IMR-90 (cell line): ENCODE measurements around the gene CTIF. TPM values are rescaled to one million over a fixed set of nuclear protein-coding genes. Genes with fewer than 3 reads are reported as not detected.
A peak's percentile ranks its signal among the peaks of the same experiment; 100 is the strongest.

Experiments used
- ATAC-seq: fragments of 200-7000 bp; cut with Tn5 transposase; 2 replicates; pipeline ENCODE4 v1.9.1; 2020; ENCODE audit warnings: low read depth, mild to moderate bottlenecking, moderate library complexity
- BruUV-seq: library from RNA; stranded (reverse); fragments of 400-500 nt; replicated peaks from 2 replicates; lab custom pipeline; 2021; lab: Mats Ljungman, UMichigan
- CTCF ChIA-PET: fragments of 300-600 bp; formaldehyde crosslinking; extraction: SDS; loops from one replicate; lab custom pipeline; 2021; ENCODE audit warnings: antibody characterized with exemption; lab: Yijun Ruan, JAX
- POLR2A ChIA-PET: fragments of 300-600 bp; sonication (Branson Sonifier 250); formaldehyde crosslinking; loops from one replicate; lab custom pipeline; 2022; ENCODE audit warnings: antibody characterized with exemption; ENCODE audit not compliant: unreplicated experiment; lab: Charles Lee
- DNase-seq: peaks from one replicate; pipeline ENCODE4 v3.0.0; 2013
- H2AFZ ChIP-seq: replicated peaks from 2 replicates; pipeline ENCODE3; 2013; ENCODE audit warnings: low read length, mild to moderate bottlenecking; ENCODE audit not compliant: poor library complexity
- H2AK5ac ChIP-seq: 2 replicates; pipeline ENCODE4 v1.6.1; 2013; ENCODE audit warnings: low read depth, low read length, inconsistent platforms
- H2AK9ac ChIP-seq: replicated peaks from 2 replicates; pipeline ENCODE3; 2013; ENCODE audit warnings: mild to moderate bottlenecking, low read depth, low read length, moderate library complexity; ENCODE audit not compliant: poor library complexity
- H2BK120ac ChIP-seq: 2 replicates; pipeline ENCODE4 v1.6.1; 2013; ENCODE audit warnings: low read depth, low read length, inconsistent platforms
- H2BK15ac ChIP-seq: 3 replicates; pipeline ENCODE4 v1.6.1; 2013; ENCODE audit warnings: low read depth, low read length, inconsistent platforms
- H2BK20ac ChIP-seq: 2 replicates; pipeline ENCODE4 v1.6.1; 2013; ENCODE audit warnings: low read depth, mild to moderate bottlenecking, inconsistent platforms, low read length, moderate library complexity
- H2BK5ac ChIP-seq: 2 replicates; pipeline ENCODE4 v1.6.1; 2013; ENCODE audit warnings: mild to moderate bottlenecking, low read depth, low read length, inconsistent platforms; ENCODE audit not compliant: poor library complexity, severe bottlenecking
- H3K14ac ChIP-seq: replicated peaks from 2 replicates; pipeline ENCODE4 v1.6.1; 2013; ENCODE audit warnings: low read depth, low read length, inconsistent platforms
- H3K18ac ChIP-seq: 2 replicates; pipeline ENCODE4 v1.6.1; 2013; ENCODE audit warnings: low read depth, low read length, control low read depth
- H3K23ac ChIP-seq: 2 replicates; pipeline ENCODE4 v1.6.1; 2013; ENCODE audit warnings: low read depth, low read length, inconsistent platforms
- H3K27ac ChIP-seq: 2 replicates; pipeline ENCODE4 v1.5.1; 2013; ENCODE audit warnings: mild to moderate bottlenecking, control low read depth, low read length; ENCODE audit not compliant: insufficient read depth
- H3K27me3 ChIP-seq: 2 replicates; pipeline ENCODE4 v1.6.1; 2013; ENCODE audit warnings: low read length; ENCODE audit not compliant: control insufficient read depth, insufficient read depth
- H3K36me3 ChIP-seq: 2 replicates; pipeline ENCODE4 v1.6.1; 2013; ENCODE audit warnings: low read length, mixed read lengths; ENCODE audit not compliant: control insufficient read depth, insufficient read depth
- H3K4ac ChIP-seq: 2 replicates; pipeline ENCODE4 v1.6.1; 2013; ENCODE audit warnings: low read depth, low read length, inconsistent platforms
- H3K4me1 ChIP-seq: 2 replicates; pipeline ENCODE4 v1.6.1; 2013; ENCODE audit warnings: low read length, mixed read lengths; ENCODE audit not compliant: control insufficient read depth, insufficient read depth
- H3K4me2 ChIP-seq: 2 replicates; pipeline ENCODE4 v1.6.1; 2013; ENCODE audit warnings: low read depth, mild to moderate bottlenecking, control low read depth, low read length, moderate library complexity
- H3K4me3 ChIP-seq: 2 replicates; pipeline ENCODE4 v1.5.1; 2013; ENCODE audit warnings: low read depth, mild to moderate bottlenecking, control low read depth, low read length, moderate library complexity; ENCODE audit not compliant: insufficient read depth
- H3K56ac ChIP-seq: 2 replicates; pipeline ENCODE4 v1.6.1; 2013; ENCODE audit warnings: low read length, inconsistent platforms; ENCODE audit not compliant: insufficient read depth; ENCODE audit errors: extremely low read depth
- H3K79me1 ChIP-seq, 2 experiments: 2 replicates each; pipeline ENCODE4 v1.6.1; 2013; ENCODE audit warnings: low read length in 2 of 2, inconsistent platforms in 1 of 2, low read depth in 1 of 2
- H3K9ac ChIP-seq: 2 replicates; pipeline ENCODE4 v1.6.1; 2013; ENCODE audit warnings: low read depth, low read length, control low read depth
- H3K9me1 ChIP-seq: 2 replicates; pipeline ENCODE4 v1.6.1; 2013; ENCODE audit warnings: low read length, inconsistent platforms; ENCODE audit not compliant: insufficient read depth
- H3K9me3 ChIP-seq: 2 replicates; pipeline ENCODE4 v1.6.1; 2013; ENCODE audit warnings: low read length; ENCODE audit not compliant: control insufficient read depth, insufficient read depth
- H4K20me1 ChIP-seq: 2 replicates; pipeline ENCODE4 v1.6.1; 2013; ENCODE audit warnings: low read length, inconsistent platforms; ENCODE audit not compliant: insufficient read depth
- H4K5ac ChIP-seq: 2 replicates; pipeline ENCODE4 v1.6.1; 2013; ENCODE audit warnings: mild to moderate bottlenecking, low read depth, low read length, control low read depth
- H4K8ac ChIP-seq, 2 experiments: 2 replicates each; pipeline ENCODE4 v1.6.1; 2013; ENCODE audit warnings: low read depth in 2 of 2, low read length in 2 of 2, control low read depth in 1 of 2, inconsistent platforms in 1 of 2
- H4K91ac ChIP-seq: 2 replicates; pipeline ENCODE4 v1.6.1; 2013; ENCODE audit warnings: low read depth, low read length, inconsistent platforms; ENCODE audit not compliant: insufficient read depth
- BHLHE40 ChIP-seq: fragments of 150-350 bp; IDR thresholded peaks from 2 replicates; pipeline ENCODE4 v1.6.1; 2016; ENCODE audit warnings: mild to moderate bottlenecking, low read depth, low read length
- CEBPB ChIP-seq: IDR thresholded peaks from 2 replicates; pipeline ENCODE4 v1.6.1; 2012; ENCODE audit warnings: low read depth, low read length, improper control_type of control experiment
- CHD1 ChIP-seq: IDR thresholded peaks from 2 replicates; pipeline ENCODE4 v1.6.1; 2012; ENCODE audit warnings: low read depth, low read length, improper control_type of control experiment
- FOS ChIP-seq: fragments of 150-350 bp; IDR thresholded peaks from 2 replicates; pipeline ENCODE4 v1.6.1; 2016; ENCODE audit warnings: low read depth, low read length
- MAFK ChIP-seq: IDR thresholded peaks from 2 replicates; pipeline ENCODE4 v1.6.1; 2012; ENCODE audit warnings: low read depth, low read length, improper control_type of control experiment
- MAZ ChIP-seq: IDR thresholded peaks from 2 replicates; pipeline ENCODE4 v1.6.1; 2012; ENCODE audit warnings: low read depth, mild to moderate bottlenecking, low read length, improper control_type of control experiment, moderate library complexity, borderline replicate concordance
- MXI1 ChIP-seq: IDR thresholded peaks from 2 replicates; pipeline ENCODE4 v1.6.1; 2012; ENCODE audit warnings: low read depth, mild to moderate bottlenecking, low read length, moderate library complexity, borderline replicate concordance
- NFE2L2 ChIP-seq: fragments of 150-350 bp; IDR thresholded peaks from 2 replicates; pipeline ENCODE4 v1.6.1; 2016; ENCODE audit warnings: low read depth, mild to moderate bottlenecking, low read length
- POLR2A ChIP-seq: IDR thresholded peaks from 2 replicates; pipeline ENCODE4 v1.6.1; 2012; ENCODE audit warnings: mild to moderate bottlenecking, low read depth, low read length
- RAD21 ChIP-seq: IDR thresholded peaks from 2 replicates; pipeline ENCODE4 v1.6.1; 2012; ENCODE audit warnings: low read length, improper control_type of control experiment
- RCOR1 ChIP-seq: IDR thresholded peaks from 2 replicates; pipeline ENCODE4 v1.6.1; 2012; ENCODE audit warnings: mild to moderate bottlenecking, low read length, improper control_type of control experiment; ENCODE audit not compliant: insufficient replicate concordance
- RFX5 ChIP-seq: IDR thresholded peaks from 2 replicates; pipeline ENCODE4 v1.8.0; 2012; ENCODE audit warnings: low read depth, mild to moderate bottlenecking, low read length, moderate library complexity
- SMC3 ChIP-seq: fragments of 150-350 bp; IDR thresholded peaks from 2 replicates; pipeline ENCODE4 v1.6.1; 2016; ENCODE audit warnings: low read depth, mild to moderate bottlenecking, antibody characterized with exemption, low read length, moderate library complexity
- WGBS, 2 experiments: methylation state at CpG; one replicate each; pipeline versions ENCODE4 v1.1.5 to v1.1.7; 2013; ENCODE audit warnings: missing lambda C conversion rate in 2 of 2; ENCODE audit not compliant: insufficient read length in 1 of 2; ENCODE audit errors: extremely low coverage in 2 of 2; 5-methylcytosine and 5-hydroxymethylcytosine counted together
- dilution Hi-C: fragments of 300-500 bp; cut with HindIII; formaldehyde crosslinking; loops from one replicate; pipeline ENCODE4 v1.14.3; 2018; ENCODE audit warnings: low sequenced_read_pairs; ENCODE audit not compliant: unreplicated experiment
- in situ Hi-C: fragments of 300-500 bp; cut with MboI; formaldehyde crosslinking; loops from 3 replicates; pipeline ENCODE4 v1.14.3; 2019; ENCODE audit warnings: low sequenced_read_pairs, inconsistent platforms, mixed read lengths
- intact Hi-C: fragments of 100-400 bp; cut with micrococcal nuclease; formaldehyde crosslinking; loops from 2 replicates; pipeline ENCODE4 v1.10.0; 2022
- polyA plus RNA-seq, 3 experiments: library from polyadenylated mRNA; depleted of rRNA; stranded (reverse); fragments of >200 nt; gene quantifications; 2 replicates each; pipeline ENCODE4 v1.2.3, GENCODE V29; 2012; ENCODE audit warnings: low replicate concordance in 1 of 3
- total RNA-seq: library from RNA; depleted of rRNA; stranded (reverse); fragments of >200 nt; gene quantifications from 2 replicates; pipeline ENCODE4 v1.2.3, GENCODE V29; 2012
- TF ChIP-seq, protein P1 (sequence below): conservative IDR thresholded peaks from 2 replicates; pipeline ENCODE4 v1.5.1; 2012; ENCODE audit warnings: mild to moderate bottlenecking, low read depth, low read length, improper control_type of control experiment
- TF ChIP-seq, protein P2 (sequence below): fragments of 150-350 bp; IDR thresholded peaks from 2 replicates; pipeline ENCODE4 v1.6.1; 2016; ENCODE audit warnings: low read depth, mild to moderate bottlenecking, low read length, moderate library complexity, borderline replicate concordance
- TF ChIP-seq, protein P3 (sequence below): fragments of 150-350 bp; IDR thresholded peaks from 2 replicates; pipeline ENCODE4 v1.6.1; 2017; ENCODE audit warnings: mild to moderate bottlenecking, antibody characterized with exemption, low read length, low read depth

Gene CTIF
- total and polyA plus RNA-seq, 2 of the 4 experiments (the other 2 are of a cell fraction): 25.1 to 57.0 TPM

DNA sequence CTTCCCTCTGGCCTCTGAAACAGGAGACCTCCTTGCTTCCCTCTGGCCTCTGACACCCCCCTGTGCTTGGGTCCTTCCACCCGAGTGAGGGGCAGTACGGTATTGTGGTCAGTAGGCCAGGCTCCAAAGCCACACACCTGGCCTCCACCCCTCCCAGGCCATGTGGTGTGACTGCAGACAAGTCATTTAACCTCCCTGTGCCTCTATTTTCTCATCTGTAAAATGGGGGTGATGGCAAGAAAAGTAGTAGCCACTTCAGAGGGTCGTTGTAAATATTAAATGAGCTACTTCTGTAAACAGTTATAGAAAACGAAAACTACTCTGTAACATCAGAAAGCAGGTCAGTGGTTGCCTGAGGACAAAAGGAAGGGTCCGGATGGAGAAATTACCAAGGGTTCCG, 337.8 kb downstream of the CTIF start:
- Histone ChIP-seq H3K18ac (no peak overlapping the region), H3K4me3 (no peak overlapping the region), H3K9me1 (peaks cover 20% of the 10 kb centered on the region), H3K27ac (no peak overlapping the region), H2AK9ac (no peak overlapping the region), H4K8ac (no peak overlapping the region), H3K9me3 (no peaks in the 10 kb centered on the region), H2BK20ac (no peak overlapping the region), H3K36me3 (no peaks in the 10 kb centered on the region), H4K91ac (peak overlapping the region; percentile 29), H3K4ac (no peak overlapping the region), H2AK5ac (peak overlapping the region; percentile 87; the same call in 1 of the 2 replicates), H2BK15ac (peak overlapping the region; percentile 10; the same call in 1 of the 3 replicates), H2BK5ac (no peak overlapping the region), H3K27me3 (no peaks in the 10 kb centered on the region; the same call in 1 of the 2 replicates), H3K14ac (no peak overlapping the region), H3K79me1 (peaks cover 0 to 3% of the 10 kb centered on the region in 2 experiments; a peak in 1 of 4 replicates), H2AFZ (no peak overlapping the region), H3K23ac (no peak overlapping the region), H4K5ac (no peak overlapping the region), H4K20me1 (no peaks in the 10 kb centered on the region), H3K56ac (no peak overlapping the region), H3K9ac (no peak overlapping the region), H3K4me2 (no peak overlapping the region), H2BK120ac (no peak overlapping the region), H3K4me1 (peaks cover 13% of the 10 kb centered on the region)
- TF ChIP-seq CEBPB (no peak), MAFK (no peak), BHLHE40 (no peak), RAD21 (no peak), POLR2A (no peak), MAZ (no peak), MXI1 (no peak), RFX5 (no peak), RCOR1 (no peak), SMC3 (no peak), CHD1 (no peak), NFE2L2 (no peak), FOS (no peak)
- TF ChIP-seq, protein P1, sequence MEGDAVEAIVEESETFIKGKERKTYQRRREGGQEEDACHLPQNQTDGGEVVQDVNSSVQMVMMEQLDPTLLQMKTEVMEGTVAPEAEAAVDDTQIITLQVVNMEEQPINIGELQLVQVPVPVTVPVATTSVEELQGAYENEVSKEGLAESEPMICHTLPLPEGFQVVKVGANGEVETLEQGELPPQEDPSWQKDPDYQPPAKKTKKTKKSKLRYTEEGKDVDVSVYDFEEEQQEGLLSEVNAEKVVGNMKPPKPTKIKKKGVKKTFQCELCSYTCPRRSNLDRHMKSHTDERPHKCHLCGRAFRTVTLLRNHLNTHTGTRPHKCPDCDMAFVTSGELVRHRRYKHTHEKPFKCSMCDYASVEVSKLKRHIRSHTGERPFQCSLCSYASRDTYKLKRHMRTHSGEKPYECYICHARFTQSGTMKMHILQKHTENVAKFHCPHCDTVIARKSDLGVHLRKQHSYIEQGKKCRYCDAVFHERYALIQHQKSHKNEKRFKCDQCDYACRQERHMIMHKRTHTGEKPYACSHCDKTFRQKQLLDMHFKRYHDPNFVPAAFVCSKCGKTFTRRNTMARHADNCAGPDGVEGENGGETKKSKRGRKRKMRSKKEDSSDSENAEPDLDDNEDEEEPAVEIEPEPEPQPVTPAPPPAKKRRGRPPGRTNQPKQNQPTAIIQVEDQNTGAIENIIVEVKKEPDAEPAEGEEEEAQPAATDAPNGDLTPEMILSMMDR: no peak
- TF ChIP-seq, protein P2, sequence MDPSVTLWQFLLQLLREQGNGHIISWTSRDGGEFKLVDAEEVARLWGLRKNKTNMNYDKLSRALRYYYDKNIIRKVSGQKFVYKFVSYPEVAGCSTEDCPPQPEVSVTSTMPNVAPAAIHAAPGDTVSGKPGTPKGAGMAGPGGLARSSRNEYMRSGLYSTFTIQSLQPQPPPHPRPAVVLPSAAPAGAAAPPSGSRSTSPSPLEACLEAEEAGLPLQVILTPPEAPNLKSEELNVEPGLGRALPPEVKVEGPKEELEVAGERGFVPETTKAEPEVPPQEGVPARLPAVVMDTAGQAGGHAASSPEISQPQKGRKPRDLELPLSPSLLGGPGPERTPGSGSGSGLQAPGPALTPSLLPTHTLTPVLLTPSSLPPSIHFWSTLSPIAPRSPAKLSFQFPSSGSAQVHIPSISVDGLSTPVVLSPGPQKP: no peak
- TF ChIP-seq, protein P3, sequence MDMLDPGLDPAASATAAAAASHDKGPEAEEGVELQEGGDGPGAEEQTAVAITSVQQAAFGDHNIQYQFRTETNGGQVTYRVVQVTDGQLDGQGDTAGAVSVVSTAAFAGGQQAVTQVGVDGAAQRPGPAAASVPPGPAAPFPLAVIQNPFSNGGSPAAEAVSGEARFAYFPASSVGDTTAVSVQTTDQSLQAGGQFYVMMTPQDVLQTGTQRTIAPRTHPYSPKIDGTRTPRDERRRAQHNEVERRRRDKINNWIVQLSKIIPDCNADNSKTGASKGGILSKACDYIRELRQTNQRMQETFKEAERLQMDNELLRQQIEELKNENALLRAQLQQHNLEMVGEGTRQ: no peak
- dilution Hi-C loops: no loop called here
- DNase-seq (no peak), ATAC-seq (no peak)
- BruUV-seq: no TSS peak
- CTCF ChIA-PET: no interaction called here
- in situ Hi-C loops: no loop called here
- intact Hi-C loops: no loop called here
- no CpG with 5 or more reads among the region's 6 CpGs for WGBS, 2 experiments
- POLR2A ChIA-PET: no interaction called here
